Right forelimb (tissue), 1 donor: ENCODE results near the gene NTF3.

Experiments
- DNase-seq: peaks from one replicate; pipeline ENCODE4 v3.0.0-alpha.2; 2018

The NTF3 gene

DNA sequence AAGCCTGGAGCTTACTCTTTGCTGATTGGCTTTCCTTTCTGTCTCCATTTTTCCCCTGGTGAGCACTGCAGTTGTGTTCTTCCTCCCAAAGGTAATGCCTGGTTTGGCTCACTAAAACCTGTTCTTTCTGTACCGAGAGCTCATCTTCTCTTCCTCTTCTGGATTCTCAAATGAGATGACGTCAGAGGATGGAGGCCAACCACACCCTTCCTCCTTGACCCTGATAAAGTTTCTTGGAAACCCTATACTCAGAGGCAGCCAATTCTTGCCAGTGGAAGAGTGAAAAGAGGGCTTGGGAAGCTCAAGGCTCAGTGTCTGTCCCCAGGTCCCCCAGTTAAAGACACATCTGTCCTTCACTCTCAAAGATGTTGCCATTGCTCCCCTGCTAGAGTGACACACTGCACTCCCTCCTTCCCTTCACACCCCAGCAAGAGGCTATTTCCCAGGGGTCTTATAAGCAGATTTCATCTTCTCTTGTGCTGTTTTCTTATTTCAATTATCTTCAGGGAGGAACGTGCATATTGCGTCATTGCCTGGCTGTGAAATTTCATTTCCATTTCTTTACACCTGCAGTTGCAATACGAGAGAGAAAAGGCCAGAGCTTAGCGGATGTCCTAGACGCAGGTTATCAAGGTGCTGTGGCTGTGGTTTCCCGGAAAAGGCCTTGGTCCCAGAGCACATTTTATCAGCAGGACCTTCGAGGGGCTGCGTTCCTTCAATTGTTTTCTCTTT is 27.3 kb downstream of the NTF3 start:
- DNase-seq: no peak

GRCh38 chr12:5460817-5461216 is 28.9 kb downstream of the NTF3 start:
- DNase-seq: no peak

DNA sequence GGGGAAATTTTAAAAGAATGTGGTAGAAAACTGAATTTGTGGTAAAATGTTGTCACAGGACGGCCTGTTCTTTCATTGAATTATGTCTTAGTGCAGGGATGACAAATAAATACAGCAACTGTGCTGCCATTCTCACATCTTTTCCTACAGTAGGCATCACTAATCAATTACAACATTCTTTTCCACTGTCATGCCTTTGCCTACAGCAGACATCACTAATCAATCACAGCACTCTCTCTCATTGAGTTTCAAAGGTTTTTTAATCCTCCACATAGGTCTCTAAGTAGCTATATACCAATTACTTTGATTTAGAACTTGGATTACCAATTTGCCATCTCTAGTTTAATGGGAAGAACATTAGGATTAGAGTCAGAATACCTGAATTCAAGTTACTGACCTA is 30.1 kb downstream of the NTF3 start:
- no peak for DNase-seq

DNA sequence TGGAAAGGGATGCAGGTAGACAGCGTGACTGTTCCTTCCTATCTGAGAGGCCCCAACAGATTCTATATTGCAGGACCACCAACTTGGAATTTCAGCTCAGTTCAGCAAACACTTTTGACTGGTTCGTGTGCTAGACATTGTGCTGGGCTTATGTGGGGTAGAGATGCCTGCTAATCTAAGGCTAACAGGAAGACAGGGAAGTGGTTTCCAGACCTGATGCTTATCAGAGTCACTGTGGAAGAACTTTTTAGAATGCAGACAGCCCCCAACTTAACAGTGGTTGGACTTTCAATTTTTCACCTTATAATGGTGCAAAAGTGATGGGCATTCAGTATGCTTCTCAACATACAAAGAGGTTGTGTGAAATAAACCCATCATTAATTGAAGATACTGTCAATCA is 32.2 kb downstream of the NTF3 start:
- DNase-seq: no peak

DNA sequence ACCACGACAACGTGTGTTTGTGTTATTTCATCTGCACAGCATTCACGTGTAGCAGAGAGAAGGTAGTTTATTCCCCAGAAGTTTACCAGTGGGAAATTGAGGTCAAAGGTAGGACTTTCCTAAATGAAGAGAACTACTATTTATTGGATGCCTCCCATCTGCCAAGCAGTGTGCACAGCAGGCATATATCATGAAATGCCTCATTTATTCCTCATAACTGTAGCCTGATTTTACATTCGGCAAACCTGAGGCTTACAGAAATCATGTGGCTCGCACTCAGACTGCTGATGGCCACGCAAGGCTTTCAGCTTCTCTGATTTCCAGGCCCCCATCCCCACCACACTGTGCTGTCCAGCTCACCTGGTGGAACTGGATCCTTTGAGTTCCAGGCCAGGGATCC is 33.5 kb downstream of the NTF3 start:
- DNase-seq: no peak

GRCh38 chr12:5466521-5466960 is 34.6 kb downstream of the NTF3 start:
- no peak for DNase-seq

- DNase-seq: no peak
Measured at GRCh38 chr12:5467931-5468330, 36.0 kb downstream of the NTF3 start.

DNA sequence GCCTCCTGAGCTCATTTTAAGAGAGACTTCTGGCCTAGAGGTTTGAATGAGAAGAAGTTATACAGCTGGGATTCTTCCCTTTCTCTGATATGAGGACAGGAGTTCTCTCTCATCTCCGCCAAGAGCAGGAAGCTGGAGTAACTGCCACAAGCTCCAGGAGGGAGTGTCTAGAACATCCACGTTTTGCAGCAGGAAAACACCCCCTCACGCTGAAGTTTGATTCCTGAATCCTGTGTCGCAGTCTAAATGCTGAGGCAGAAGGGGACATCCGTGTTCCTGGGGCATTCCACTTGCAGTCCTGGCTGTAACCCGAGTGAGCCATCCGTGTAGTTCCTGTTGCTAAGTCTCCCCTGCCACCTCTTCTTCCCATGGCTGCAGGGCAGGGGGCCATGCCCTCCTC is 38.3 kb downstream of the NTF3 start:
- no peak for DNase-seq

DNA sequence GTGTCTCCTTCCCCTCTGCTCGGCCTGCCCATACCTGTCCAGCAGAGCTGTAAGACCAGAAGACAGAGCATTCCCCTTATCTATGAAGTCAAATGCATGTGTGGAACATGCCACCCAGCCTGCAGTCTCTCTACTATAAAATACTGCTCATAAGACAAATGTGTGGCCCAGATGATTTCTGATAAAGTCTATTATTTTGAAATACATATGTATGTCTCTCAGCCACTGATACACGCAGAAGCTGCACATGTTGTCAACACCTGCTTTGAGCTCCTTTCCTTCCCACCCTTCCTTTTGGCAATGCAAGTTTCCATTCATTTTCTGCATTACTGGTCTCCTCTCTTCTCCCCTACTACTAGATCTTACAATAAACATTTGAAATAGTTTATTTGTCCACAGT is 38.8 kb downstream of the NTF3 start:
- no peak for DNase-seq

DNA sequence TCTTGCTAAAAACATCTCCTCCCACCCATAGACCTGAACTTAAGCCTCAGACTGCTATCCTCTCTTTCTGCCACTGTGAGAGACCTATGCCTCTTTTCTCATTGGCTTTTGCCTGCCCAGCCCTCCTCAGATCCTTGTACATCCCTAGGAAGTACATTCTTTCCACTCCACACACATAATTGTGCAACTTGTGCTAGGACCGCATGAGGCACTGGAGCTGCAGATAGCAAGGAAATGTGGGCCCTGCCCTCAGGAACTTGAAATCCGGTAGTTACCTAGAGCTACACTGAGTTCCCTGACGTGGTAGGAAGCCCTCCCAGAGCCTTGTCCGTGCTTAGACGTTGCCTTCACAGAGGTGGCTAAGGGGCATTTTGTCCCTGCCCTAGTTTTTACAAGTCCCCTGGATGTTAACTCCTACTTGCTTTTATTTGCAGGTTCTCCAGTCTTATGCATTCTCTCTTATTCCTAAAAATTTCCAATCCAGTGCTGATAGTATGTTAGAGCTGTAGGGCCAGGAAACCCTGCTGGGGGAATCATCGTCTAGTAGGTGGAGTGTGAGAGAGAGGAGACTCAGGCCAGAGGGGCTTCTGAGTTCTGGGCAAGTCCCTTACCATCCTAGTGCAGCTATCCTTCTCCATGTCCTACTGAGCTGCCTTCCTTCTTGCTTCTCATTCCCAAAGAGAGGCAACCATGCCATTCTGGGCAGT is 41.3 kb downstream of the NTF3 start:
- DNase-seq: no peak

DNA sequence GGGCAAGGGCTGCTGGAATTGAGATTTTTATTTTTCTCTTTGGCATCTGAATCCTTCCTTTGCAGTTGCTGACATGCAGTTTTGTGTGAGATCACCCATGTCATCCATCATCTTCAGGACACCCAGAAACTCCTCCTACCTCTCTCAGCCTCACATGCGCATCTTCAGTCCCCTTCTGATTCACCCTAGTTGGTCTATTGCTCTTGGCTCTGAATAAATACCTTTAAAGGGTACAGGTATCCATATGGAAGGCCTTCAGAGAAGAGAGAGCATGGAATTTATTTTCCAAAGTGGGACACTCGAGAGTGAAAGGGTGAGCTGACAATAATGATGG is 41.8 kb downstream of the NTF3 start:
- DNase-seq: no peak

- DNase-seq: no peak
Measured at GRCh38 chr12:5476356-5476755, 44.4 kb downstream of the NTF3 start.

DNA sequence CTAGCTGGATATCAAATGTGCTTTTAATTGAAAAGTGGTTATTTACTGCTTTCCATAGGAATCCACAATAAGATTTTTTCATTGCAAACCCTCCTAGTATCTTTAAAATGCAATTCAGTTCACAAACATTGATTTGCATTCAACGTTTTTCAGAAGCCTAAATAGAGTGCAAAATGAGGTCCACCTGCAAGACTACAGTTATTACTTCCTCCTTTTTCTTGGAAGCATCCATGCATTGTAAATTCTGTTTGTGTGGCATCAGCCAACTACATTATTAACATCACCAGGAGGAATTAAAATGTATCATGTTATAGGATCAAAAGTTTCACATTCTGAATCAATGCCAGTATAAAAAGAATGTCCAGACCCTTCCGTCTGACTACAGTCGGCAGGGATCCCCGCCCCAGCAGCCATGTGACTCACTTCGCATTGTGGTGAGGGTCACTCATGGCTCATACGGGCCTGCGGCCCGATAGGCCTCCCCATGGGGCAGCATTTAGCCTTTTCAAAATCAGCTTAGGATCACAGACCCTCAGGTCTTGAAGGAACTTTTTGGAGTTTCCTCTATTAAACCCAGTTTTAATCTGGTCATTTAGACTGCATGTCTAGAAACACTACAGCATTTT is 46.3 kb downstream of the NTF3 start:
- DNase-seq: no peak

DNA sequence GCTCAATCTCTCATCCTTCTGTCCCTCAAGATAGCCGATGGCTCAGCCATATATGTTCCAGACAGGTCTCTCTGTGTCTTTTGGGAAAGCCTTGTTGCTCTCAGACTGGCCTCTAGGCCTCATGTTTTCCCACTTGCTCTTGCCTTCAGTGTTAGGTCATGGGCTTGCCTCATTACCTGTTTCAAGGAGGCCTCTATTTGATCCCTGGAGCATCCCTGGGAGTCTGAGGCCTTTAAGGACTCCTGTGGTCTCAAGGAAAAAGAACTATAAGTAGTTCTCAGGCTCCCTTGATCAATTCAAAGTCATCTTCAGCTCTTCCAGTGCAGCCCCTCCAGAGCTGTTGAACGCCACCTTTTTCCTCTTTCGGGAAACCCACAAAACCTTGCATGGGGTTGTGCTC is 47.9 kb downstream of the NTF3 start:
- DNase-seq: no peak

- peak; percentile 58 for DNase-seq
Measured at GRCh38 chr12:5480218-5480937, 48.5 kb downstream of the NTF3 start.

DNA sequence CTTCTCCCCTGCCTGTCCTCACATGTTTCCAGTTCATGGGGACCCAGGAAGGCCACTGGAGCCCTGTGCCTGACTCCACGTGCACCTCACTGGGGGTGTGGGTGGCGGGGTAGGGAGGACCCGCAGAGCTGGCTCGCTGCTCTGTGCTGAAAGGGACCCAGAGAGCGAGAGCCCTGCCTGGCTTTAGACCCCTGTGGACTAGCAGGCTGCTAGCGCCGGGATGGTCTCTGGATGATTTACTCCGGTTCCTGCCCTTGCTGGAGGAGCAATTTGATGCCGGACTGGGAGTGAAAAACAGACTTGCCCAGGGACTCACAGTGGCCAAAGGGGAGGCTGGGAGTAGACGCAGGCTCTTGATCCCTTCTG is 49.0 kb downstream of the NTF3 start:
- DNase-seq: peak; percentile 49

GRCh38 chr12:5481645-5482044 is 49.7 kb downstream of the NTF3 start:
- DNase-seq: no peak

DNA sequence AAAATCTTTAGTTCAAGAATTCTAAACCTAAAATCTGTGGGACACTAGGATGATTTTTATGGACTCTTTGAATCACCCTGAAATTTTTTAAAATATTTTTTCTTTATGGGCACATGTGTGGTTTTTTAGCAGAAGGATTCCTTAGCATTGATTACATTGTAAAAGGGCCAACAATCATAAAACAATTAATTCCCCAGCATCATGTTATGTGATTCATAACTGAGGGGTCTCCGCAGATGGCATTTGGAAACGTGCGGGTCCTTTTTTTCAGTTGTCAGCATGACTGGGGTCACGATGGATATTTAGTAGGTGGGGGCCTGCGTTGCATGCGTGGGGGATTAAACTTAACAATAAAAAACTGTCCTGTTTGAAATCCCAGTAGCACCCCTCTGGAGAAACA is 52.5 kb downstream of the NTF3 start:
- DNase-seq: no peak

GRCh38 chr12:5485454-5485853 is 53.5 kb downstream of the NTF3 start:
- DNase-seq: no peak

DNA sequence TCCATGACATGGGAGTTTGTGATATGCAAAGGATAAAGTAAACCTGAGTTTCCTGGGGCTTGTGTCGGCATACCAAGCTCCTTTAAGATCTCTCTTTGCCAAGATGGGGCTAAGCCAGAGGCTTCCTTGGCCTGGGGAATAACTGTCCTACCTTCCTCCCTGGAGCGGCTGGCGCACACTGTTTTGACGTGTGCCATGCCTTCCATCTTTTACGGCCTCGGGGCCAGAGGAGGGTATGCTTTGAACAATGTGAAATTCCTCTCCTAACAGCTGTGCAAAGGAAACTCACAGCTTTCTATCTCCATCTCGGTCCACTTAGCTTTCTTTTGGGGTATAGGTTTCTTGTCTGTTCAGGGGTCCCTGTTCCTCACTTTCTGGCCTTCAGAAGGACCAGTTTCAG is 55.2 kb downstream of the NTF3 start:
- no peak for DNase-seq

- no peak for DNase-seq
Measured at GRCh38 chr12:5487948-5488625, 56.2 kb downstream of the NTF3 start.

GRCh38 chr12:5488626-5488955 is 56.7 kb downstream of the NTF3 start:
- no peak for DNase-seq

GRCh38 chr12:5489017-5489416 is 57.1 kb downstream of the NTF3 start:
- DNase-seq: no peak
